GM18868 (cell line): ENCODE data around the gene MAP3K14.

Experiments
- ATAC-seq: cut with Tn5 transposase; IDR thresholded peaks from one replicate; pipeline ENCODE4 v1.9.1; 2021; ENCODE audit warnings: mild to moderate bottlenecking, moderate library complexity; ENCODE audit not compliant: unreplicated experiment

The MAP3K14 gene

DNA sequence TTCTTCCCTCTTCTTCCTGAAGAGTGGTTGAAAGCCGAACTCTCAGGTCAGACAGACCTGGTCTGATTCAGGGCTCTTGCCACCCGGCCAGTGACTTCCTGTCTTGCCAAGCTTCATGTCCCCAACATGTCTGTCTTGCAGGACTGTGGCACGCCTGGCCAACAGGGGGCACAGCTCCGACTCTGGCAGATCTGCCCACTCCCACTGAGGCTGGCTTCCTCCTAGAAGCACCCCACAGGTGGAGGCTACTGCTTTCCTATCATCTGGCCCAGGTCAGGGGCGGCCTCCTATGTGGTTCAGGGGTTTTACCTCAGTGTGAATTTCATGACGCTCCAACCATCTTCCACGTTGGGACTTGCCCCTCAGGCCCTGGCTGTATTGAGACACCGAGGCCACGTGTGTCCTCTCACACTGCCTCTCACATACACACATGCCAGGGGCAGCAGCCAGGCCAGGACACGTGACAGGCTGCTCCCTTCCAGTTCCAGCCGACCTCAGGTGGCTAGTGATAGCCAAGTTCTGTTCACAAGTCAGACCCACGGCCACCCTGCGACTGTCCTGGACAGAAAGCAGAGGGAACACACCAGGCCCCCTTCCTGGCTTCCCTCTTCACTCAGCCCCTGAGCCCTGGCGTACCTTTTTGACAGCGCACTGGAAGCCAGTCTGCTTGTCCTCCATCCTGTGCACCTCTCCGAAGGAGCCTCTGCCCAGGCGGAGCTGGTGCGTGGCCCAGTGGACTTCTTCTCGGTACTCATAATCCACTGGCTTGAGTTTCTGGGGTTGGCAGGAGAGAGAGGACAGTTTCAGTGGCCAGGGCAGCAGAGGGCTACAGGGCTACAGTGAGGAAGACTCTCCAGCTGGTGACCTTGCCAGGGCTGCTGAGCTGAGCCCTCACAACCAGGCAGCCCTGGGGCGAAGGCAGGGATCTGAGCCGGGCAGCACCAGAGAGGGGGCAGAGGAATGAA lies 32.4 kb downstream of the MAP3K14 start:
- ATAC-seq: no peak

DNA sequence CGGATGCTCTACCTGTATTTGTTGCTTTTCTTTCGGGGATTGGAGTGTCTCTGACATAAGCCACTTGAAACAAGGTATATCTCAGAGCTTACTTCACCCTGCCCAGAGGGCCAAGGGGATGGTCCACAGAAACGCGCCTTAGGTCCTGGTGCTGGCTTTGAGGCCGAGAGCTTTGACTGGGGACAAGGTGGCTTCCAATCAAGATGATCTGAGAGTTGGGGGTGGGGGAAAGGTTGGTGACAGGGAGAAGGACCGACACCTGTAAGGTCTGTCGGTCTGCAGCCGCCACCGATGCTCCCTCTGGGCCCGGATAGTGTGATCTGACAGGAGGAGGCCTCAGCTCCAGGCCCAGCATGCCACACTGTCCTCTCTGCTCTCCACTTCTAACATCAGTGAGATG lies 33.1 kb downstream of the MAP3K14 start:
- ATAC-seq: no peak

- ATAC-seq: no peak
Measured at GRCh38 chr17:45282683-45283644, 33.9 kb downstream of the MAP3K14 start.

- no peak for ATAC-seq
Measured at GRCh38 chr17:45279898-45280297, 36.9 kb downstream of the MAP3K14 start.

GRCh38 chr17:45277992-45278391 lies 38.8 kb downstream of the MAP3K14 start:
- no peak for ATAC-seq

- ATAC-seq: no peak
Measured at GRCh38 chr17:45277216-45277849, 39.5 kb downstream of the MAP3K14 start.

DNA sequence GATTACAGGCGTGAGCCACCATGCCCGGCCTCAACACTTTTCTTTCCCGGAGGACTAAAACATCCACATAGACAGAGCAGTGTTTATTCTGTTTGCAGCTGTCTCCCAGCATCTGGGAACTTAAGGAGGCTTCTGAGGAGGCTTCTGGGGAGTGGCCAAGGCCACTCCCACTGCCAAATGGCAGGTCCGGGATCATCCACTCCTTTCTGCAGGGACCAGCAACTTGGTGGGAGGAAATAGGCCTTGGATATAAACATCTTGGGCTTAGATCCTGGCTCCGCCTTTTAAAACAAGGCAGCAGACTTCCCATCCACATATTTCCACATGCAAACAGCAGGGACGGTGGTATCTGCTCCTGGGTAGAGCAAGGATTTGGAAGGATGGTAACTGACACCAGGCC lies 40.8 kb downstream of the MAP3K14 start:
- no peak for ATAC-seq

DNA sequence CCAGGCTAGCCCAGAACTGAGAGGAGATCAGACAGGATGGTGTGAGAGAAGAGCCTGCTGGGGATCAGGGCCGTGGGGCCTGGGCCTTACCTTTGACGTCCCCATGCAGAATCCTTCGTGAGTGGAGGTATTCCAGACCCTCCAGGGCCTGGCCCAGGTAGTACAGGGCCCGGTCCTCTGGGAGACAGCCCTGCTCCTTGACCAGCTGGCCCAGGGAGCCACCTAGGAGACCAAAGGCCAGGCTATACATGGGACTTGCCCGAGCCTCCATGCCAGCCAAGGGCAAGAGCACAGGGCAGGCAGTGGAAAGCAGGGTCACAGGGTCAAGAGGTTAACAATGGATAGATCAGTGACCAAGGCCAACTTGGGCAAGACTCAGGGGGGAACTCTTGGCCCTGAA lies 42.8 kb downstream of the MAP3K14 start:
- no peak for ATAC-seq

GRCh38 chr17:45273551-45273957 lies 43.3 kb downstream of the MAP3K14 start:
- no peak for ATAC-seq

DNA sequence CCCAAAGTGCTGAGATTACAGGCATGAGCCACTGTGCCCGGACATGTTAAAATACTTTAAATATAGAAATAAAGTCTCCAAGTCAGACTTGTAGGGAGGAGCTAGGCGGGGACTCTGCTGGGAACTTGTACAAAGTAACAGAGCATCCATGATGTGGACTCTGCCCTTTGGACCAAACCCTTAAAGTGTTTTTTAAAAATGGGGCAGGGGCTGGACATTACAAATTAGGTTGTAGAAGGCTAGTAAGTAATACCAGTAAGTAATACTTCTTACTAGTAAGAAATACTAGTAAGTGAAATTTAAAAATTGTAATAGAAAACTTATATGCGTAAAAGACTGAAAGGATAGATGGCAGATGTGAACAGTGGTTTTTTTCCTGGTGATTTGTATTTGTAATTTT lies 45.2 kb downstream of the MAP3K14 start:
- no peak for ATAC-seq

- ATAC-seq: no peak
Measured at GRCh38 chr17:45270828-45271418, 45.9 kb downstream of the MAP3K14 start.

GRCh38 chr17:45269912-45270311 lies 46.9 kb downstream of the MAP3K14 start:
- ATAC-seq: no peak

DNA sequence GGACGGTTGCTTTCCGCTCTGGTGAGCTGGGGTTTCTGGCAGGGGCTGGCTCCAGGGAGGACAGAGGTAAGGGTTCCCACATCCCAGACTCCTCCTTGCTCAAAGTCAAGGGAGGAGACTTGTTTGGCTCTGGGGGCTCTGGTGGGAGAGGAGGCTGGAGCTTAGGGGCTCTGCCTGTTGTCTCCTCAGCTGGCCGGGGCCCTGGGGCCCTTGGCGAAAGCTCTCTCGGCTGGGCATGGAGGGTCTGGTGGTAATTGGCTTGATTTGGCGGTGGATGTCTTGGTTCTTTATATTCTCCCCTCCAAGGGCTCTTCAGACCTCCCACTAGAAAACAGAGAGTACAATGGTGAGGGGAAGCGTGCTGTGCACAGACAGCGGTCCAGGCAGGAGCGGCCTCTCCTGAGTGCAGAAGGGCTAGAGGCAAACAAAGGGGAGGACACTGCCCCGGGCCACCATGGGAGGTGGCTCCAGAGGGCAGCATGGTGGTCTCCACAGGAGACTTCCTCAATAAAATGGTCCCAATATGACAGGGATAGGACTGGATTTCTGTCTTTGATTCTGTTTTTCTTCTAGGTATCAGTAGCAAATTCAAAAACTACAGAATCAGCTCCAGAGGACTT lies 49.3 kb downstream of the MAP3K14 start:
- ATAC-seq: no peak

GRCh38 chr17:45266372-45266926 lies 50.4 kb downstream of the MAP3K14 start:
- no peak for ATAC-seq

DNA sequence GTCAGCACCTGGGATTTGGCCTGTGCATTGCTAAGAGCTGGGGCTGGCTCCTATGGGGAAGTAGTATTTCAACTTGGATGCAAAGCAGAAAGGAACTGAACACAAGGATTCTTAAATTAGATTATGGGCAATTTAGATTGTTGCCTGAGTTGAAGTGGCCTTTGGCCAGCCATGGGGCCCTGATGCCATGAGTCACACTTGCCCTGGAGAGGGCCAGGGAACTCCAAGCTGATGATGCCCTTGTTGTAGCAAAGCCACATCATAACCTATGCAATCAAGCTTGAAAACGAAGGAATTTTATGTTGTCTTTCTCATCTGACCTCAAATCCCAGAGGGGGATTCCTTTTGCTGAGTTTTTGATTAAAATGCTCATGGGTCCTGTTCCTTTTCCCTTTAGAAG lies 51.0 kb downstream of the MAP3K14 start:
- no peak for ATAC-seq

DNA sequence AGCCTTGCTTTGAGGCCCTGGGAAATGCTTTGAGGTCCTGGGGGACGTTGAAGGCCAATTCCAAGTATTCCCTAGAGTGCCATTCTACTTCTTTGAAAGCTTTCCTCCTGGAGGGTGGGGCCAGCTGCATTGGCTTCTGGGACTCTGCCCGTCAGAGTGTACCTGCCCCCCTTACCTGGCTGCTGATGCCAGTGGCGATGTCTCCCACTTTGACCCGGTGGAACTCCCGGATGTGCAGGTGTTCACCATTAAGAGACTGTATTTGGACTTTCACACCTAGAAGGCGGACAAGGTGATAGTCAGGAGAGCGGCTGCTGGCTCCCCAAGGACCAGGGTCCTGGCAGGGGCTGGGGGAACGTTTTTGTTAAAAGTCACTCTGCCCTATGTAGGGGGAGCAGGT lies 51.8 kb downstream of the MAP3K14 start:
- ATAC-seq: no peak

GRCh38 chr17:45264430-45264829 lies 52.4 kb downstream of the MAP3K14 start:
- no peak for ATAC-seq

GRCh38 chr17:45263477-45263860 lies 53.4 kb downstream of the MAP3K14 start:
- no peak for ATAC-seq

GRCh38 chr17:45262516-45263476 lies 54.0 kb downstream of the MAP3K14 start:
- ATAC-seq: no peak
